Neural cell (in vitro differentiated cells): ENCODE results near the gene XPA. TPM values are rescaled to one million over a fixed set of nuclear protein-coding genes. Genes with fewer than 3 reads are reported as not detected.

Experiments used
- H2AFZ ChIP-seq: fragments of 200-600, 300-800 bp; sonication (generic), shearing (Covaris generic); 2 replicates; pipeline ENCODE4 v1.6.0; 2014; ENCODE audit warnings: low read depth, mild to moderate bottlenecking, antibody characterized with exemption, low read length, moderate library complexity
- H3F3A ChIP-seq: fragments of 200-600 bp; shearing (Covaris generic); 2 replicates; pipeline ENCODE4 v1.6.1; 2016; ENCODE audit warnings: mild to moderate bottlenecking, moderate library complexity, mixed read lengths, antibody characterized with exemption, low read length; ENCODE audit not compliant: insufficient read depth, poor library complexity, severe bottlenecking
- H3K27ac ChIP-seq: fragments of 200-600, 300-800 bp; sonication (generic), shearing (Covaris generic); 2 replicates; pipeline ENCODE4 v1.5.1; 2014; ENCODE audit warnings: mild to moderate bottlenecking, low read length, moderate library complexity
- H3K27me3 ChIP-seq: fragments of 300-800, 200-600 bp; sonication (generic), shearing (Covaris generic); 2 replicates; pipeline ENCODE4 v1.6.0; 2014; ENCODE audit warnings: mild to moderate bottlenecking, low read depth, low read length, moderate library complexity; ENCODE audit not compliant: insufficient read depth
- H3K36me3 ChIP-seq: fragments of 300-800, 200-600 bp; sonication (generic), shearing (Covaris generic); 2 replicates; pipeline ENCODE4 v1.5.1; 2014; ENCODE audit warnings: mild to moderate bottlenecking, antibody characterized with exemption, low read length, moderate library complexity; ENCODE audit not compliant: insufficient read depth
- H3K4me2 ChIP-seq: fragments of 300-800, 200-600 bp; sonication (generic), shearing (Covaris generic); 2 replicates; pipeline ENCODE4 v1.6.0; 2014; ENCODE audit warnings: mild to moderate bottlenecking, low read length
- H3K4me3 ChIP-seq: fragments of 300-800, 200-600 bp; sonication (generic), shearing (Covaris generic); 2 replicates; pipeline ENCODE4 v1.5.1; 2014; ENCODE audit warnings: mild to moderate bottlenecking, low read length, moderate library complexity
- H3K79me2 ChIP-seq: fragments of 200-600 bp; shearing (Covaris generic); replicated peaks from 2 replicates; pipeline ENCODE4 v1.6.0; 2014; ENCODE audit warnings: mild to moderate bottlenecking, low read length, moderate library complexity; ENCODE audit not compliant: insufficient read depth
- H3K9ac ChIP-seq: fragments of 300-800, 200-600 bp; sonication (generic), shearing (Covaris generic); 2 replicates; pipeline ENCODE4 v1.6.1; 2016; ENCODE audit warnings: mild to moderate bottlenecking, low read length, mixed read lengths
- H3K9me2 ChIP-seq: fragments of 200-600 bp; shearing (Covaris generic); 2 replicates; pipeline ENCODE4 v1.6.1; 2016; ENCODE audit warnings: mild to moderate bottlenecking, low read length, mixed read lengths; ENCODE audit not compliant: insufficient read depth
- H3K9me3 ChIP-seq: fragments of 200-600, 300-800 bp; sonication (generic), shearing (Covaris generic); 2 replicates; pipeline ENCODE4 v1.6.1; 2016; ENCODE audit warnings: mild to moderate bottlenecking, mixed run types, low read length, moderate library complexity, mixed read lengths
- H4K20me1 ChIP-seq: fragments of 200-600 bp; shearing (Covaris generic); 2 replicates; pipeline ENCODE4 v1.6.1; 2016; ENCODE audit warnings: mild to moderate bottlenecking, mixed run types; ENCODE audit not compliant: insufficient read depth
- EP300 ChIP-seq: fragments of 450-650 bp; conservative IDR thresholded peaks from 2 replicates; pipeline ENCODE4 v1.6.1; 2014; ENCODE audit warnings: antibody characterized with exemption, mild to moderate bottlenecking, moderate library complexity; ENCODE audit not compliant: poor library complexity, severe bottlenecking
- EZH2 ChIP-seq: fragments of 200-600, 300-800 bp; shearing (Covaris generic), sonication (generic); IDR thresholded peaks from 2 replicates; pipeline ENCODE4 v1.6.1; 2014; ENCODE audit warnings: antibody characterized with exemption, low read length, borderline replicate concordance, mild to moderate bottlenecking; ENCODE audit not compliant: insufficient read depth, poor library complexity, severe bottlenecking
- MXI1 ChIP-seq: fragments of 450-650 bp; conservative IDR thresholded peaks from 2 replicates; pipeline ENCODE4 v1.6.1; 2014; ENCODE audit warnings: antibody characterized with exemption, mild to moderate bottlenecking; ENCODE audit not compliant: poor library complexity, severe bottlenecking
- POLR2AphosphoS5 ChIP-seq: IDR thresholded peaks from 2 replicates; pipeline ENCODE4 v1.6.1; 2012
- RAD21 ChIP-seq: fragments of 450-650 bp; conservative IDR thresholded peaks from 2 replicates; pipeline ENCODE4 v1.6.1; 2014; ENCODE audit warnings: antibody characterized with exemption, mild to moderate bottlenecking, moderate library complexity
- SMC3 ChIP-seq: fragments of 450-650 bp; conservative IDR thresholded peaks from 2 replicates; pipeline ENCODE4 v1.6.1; 2014; ENCODE audit warnings: antibody characterized with exemption, mild to moderate bottlenecking, moderate library complexity; ENCODE audit not compliant: poor library complexity
- TAF1 ChIP-seq: IDR thresholded peaks from 2 replicates; pipeline ENCODE4 v1.6.1; 2012; ENCODE audit warnings: low read depth
- polyA plus RNA-seq: library from polyadenylated mRNA; depleted of rRNA; stranded (reverse); fragments of >200 nt; gene quantifications from 2 replicates; pipeline ENCODE4 v1.2.3, GENCODE V29; 2014
- TF ChIP-seq, protein P1 (sequence below): fragments of 450-650 bp; IDR thresholded peaks from 2 replicates; pipeline ENCODE4 v1.5.1; 2014; ENCODE audit warnings: antibody characterized with exemption, mild to moderate bottlenecking, moderate library complexity; ENCODE audit not compliant: poor library complexity, severe bottlenecking
- TF ChIP-seq, protein P2 (sequence below): IDR thresholded peaks from 2 replicates; pipeline ENCODE4 v1.6.1; 2012; ENCODE audit warnings: borderline replicate concordance

Gene XPA
- polyA plus RNA-seq, 1 donor from 2014 or later: 34.5 TPM

DNA sequence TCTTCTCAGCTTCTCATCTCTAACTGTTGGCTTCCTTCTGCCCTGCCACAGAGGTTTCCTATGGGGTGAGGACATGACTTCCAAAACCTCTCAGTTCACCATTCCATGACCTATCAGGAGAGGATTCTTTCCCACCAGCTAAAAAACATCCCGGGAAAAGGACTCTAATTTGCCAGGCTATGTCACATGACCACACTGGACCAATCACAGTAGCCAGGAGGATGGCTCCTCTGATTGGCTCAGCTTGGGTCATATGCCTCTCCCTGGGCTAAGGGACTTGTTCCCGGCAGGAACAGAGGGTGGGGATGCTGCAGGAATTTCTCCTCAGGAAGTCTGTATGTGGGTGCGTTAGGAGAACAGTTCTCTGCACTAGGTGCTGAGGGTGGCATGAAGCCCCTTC, 40.3 kb upstream of the XPA start:
- Histone ChIP-seq H3K79me2 (no peaks in the 10 kb centered on the region), H3K4me2 (no peak overlapping the region), H3K9ac (no peak overlapping the region), H4K20me1 (no peaks in the 10 kb centered on the region), H3K9me2 (no peaks in the 10 kb centered on the region), H3K36me3 (no peaks in the 10 kb centered on the region), H3K9me3 (peaks cover under 1% of the 10 kb centered on the region), H3K4me3 (no peak overlapping the region), H2AFZ (no peak overlapping the region), H3K27me3 (peaks cover 17% of the 10 kb centered on the region), H3F3A (no peaks in the 10 kb centered on the region), H3K27ac (no peak overlapping the region)
- TF ChIP-seq EZH2 (no peak), MXI1 (no peak), POLR2AphosphoS5 (no peak), TAF1 (no peak), RAD21 (no peak), SMC3 (no peak), EP300 (no peak)
- TF ChIP-seq, protein P1, sequence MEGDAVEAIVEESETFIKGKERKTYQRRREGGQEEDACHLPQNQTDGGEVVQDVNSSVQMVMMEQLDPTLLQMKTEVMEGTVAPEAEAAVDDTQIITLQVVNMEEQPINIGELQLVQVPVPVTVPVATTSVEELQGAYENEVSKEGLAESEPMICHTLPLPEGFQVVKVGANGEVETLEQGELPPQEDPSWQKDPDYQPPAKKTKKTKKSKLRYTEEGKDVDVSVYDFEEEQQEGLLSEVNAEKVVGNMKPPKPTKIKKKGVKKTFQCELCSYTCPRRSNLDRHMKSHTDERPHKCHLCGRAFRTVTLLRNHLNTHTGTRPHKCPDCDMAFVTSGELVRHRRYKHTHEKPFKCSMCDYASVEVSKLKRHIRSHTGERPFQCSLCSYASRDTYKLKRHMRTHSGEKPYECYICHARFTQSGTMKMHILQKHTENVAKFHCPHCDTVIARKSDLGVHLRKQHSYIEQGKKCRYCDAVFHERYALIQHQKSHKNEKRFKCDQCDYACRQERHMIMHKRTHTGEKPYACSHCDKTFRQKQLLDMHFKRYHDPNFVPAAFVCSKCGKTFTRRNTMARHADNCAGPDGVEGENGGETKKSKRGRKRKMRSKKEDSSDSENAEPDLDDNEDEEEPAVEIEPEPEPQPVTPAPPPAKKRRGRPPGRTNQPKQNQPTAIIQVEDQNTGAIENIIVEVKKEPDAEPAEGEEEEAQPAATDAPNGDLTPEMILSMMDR: no peak
- TF ChIP-seq, protein P2, sequence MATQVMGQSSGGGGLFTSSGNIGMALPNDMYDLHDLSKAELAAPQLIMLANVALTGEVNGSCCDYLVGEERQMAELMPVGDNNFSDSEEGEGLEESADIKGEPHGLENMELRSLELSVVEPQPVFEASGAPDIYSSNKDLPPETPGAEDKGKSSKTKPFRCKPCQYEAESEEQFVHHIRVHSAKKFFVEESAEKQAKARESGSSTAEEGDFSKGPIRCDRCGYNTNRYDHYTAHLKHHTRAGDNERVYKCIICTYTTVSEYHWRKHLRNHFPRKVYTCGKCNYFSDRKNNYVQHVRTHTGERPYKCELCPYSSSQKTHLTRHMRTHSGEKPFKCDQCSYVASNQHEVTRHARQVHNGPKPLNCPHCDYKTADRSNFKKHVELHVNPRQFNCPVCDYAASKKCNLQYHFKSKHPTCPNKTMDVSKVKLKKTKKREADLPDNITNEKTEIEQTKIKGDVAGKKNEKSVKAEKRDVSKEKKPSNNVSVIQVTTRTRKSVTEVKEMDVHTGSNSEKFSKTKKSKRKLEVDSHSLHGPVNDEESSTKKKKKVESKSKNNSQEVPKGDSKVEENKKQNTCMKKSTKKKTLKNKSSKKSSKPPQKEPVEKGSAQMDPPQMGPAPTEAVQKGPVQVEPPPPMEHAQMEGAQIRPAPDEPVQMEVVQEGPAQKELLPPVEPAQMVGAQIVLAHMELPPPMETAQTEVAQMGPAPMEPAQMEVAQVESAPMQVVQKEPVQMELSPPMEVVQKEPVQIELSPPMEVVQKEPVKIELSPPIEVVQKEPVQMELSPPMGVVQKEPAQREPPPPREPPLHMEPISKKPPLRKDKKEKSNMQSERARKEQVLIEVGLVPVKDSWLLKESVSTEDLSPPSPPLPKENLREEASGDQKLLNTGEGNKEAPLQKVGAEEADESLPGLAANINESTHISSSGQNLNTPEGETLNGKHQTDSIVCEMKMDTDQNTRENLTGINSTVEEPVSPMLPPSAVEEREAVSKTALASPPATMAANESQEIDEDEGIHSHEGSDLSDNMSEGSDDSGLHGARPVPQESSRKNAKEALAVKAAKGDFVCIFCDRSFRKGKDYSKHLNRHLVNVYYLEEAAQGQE: no peak

- H3K27me3 ChIP-seq: no peaks in the 10 kb centered on the region
- no peak overlapping the region for H2AFZ ChIP-seq
- no peaks in the 10 kb centered on the region for H3K9me2 ChIP-seq
- H3K36me3 ChIP-seq: no peaks in the 10 kb centered on the region
- H3K79me2 ChIP-seq: no peaks in the 10 kb centered on the region
- no peaks in the 10 kb centered on the region for H4K20me1 ChIP-seq
- no peak overlapping the region for H3K4me3 ChIP-seq
- H3K4me2 ChIP-seq: no peak overlapping the region
- H3K9me3 ChIP-seq: no peaks in the 10 kb centered on the region
- no peak overlapping the region for H3K9ac ChIP-seq
- H3K27ac ChIP-seq: no peak overlapping the region
- TF ChIP-seq MXI1 (no peak), EZH2 (no peak), SMC3 (no peak), RAD21 (no peak), EP300 (no peak)
- TF ChIP-seq, protein P1: no peak
- H3F3A ChIP-seq: no peaks in the 10 kb centered on the region
These were observed 38.0 kb upstream of the XPA start for GRCh38 chr9:97735070-97735600.
